Measurements from ENCODE around the gene MAT2B. TPM values are rescaled to one million over a fixed set of nuclear protein-coding genes. Genes with fewer than 3 reads are reported as not detected.

Gene MAT2B
- total and polyA plus RNA-seq, 9 of the 15 experiments (the other 6 are each of a cell fraction or from before 2014, with no cell fraction given), result 32.0 to 57.7 (median 43.6) TPM

DNA sequence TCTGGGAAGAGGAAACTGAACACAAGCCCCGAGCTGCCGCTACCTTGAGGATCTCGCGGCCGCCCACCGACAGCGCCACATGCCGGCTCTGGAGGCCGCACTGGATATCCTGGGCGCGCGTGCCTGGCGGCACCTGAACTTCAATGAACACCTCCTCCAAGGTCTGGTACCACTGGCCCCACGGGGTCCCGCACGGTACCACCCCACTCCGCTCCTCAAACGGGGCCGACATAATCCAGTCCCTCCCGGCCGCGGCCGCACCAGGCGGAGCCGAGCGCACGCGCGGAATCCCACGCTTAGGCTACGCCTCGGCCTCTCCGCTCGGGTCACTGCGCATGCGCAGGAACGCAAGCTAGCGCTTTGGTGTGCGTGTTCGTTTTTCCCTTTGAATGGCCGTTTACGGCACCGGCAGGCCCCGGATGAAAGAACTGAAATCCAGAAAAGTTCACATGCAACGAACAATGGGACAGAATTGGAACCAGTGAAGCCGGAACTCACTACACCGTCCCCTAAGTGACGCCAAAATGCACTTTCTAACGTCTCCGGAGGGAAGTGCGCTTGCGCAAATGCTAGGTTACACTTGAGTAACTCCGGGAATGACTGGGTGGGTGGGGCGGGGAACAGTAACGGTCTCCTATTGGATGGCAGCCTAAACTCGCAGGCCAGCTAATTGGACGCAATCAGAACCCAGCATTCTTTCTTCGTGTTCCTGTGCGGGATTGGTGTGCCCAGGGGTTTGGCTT is 45.4 kb upstream of the MAT2B start, which contains the start of gene NUDCD2 (continued):
- no peak for TF ChIP-seq RHOXF2B (CRISPR knock-in tag; conservative IDR thresholded peaks at IDR 0.05)
- TF ChIP-seq SRSF1 (IDR thresholded peaks at IDR 0.05; ENCODE audit: low read depth, low read length), result no peak
- TF ChIP-seq OTX1 (CRISPR knock-in tag; IDR thresholded peaks at IDR 0.05), result no peak
- TF ChIP-seq MIER1 (IDR thresholded peaks at IDR 0.05; ENCODE audit: low read depth), result 0 out of 2 replicates have a peak, but pooled peaks have one; percentile 52
- peak; percentile 26 for TF ChIP-seq RBM22 (IDR thresholded peaks at IDR 0.05; ENCODE audit: low read depth, low read length, poor library complexity, severe bottlenecking)

DNA sequence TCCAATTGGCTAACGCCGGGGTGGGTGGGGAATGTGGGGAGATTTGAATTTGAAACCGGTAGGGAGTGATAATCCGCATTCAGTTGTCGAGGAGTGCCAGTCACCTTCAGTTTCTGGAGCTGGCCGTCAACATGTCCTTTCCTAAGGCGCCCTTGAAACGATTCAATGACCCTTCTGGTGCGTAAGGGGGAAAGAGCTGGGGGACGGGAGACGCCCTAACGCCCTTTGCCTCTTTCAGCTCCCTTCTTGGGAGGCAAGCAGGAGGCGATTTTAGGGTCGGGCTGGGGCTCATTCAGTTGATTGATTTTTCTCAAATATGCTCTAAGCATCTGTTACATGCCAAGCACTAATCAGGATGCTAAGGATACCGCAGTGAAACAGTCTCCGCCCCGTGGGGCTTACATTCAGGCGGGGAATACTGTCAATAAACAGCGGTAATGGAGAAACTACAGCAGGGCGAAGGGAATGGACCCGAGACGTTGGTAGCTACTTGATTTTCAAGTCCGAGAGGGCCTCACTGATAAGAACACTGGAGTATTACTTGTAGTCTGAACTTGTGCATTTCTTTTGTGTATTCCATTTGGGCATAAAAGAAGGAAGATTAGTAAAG is 44.8 kb upstream of the MAT2B start, which contains the start of gene HMMR:
Gene HMMR (plus strand): TSS at position 71 of the 610 bp plus-strand sequence. CDS start 61 bp downstream, at position 132.
- Histone ChIP-seq H3K4me1 (replicated peaks in 1 of 2; ENCODE audit: control insufficient read depth in 2 of 2, insufficient read depth in 2 of 2, low read length in 2 of 2) (peaks cover 8 to 9% of the 10 kb centered on the region in 2 experiments; a peak in 4 of 5 replicates), H4K20me1 (replicated peaks; ENCODE audit: control insufficient read depth, insufficient read depth, low read length) (no peaks in the 10 kb centered on the region), H3K9me1 (ENCODE audit: control insufficient read depth, insufficient read depth, low read length) (no peaks in the 10 kb centered on the region), H2AFZ (ENCODE audit: low read depth, low read length) (peak within 1 kb of the TSS; percentile 99), H3K4me3 (peak within 1 kb of the TSS; percentile 70), H3K9ac (ENCODE audit: insufficient read depth in 1 of 2, low read depth in 2 of 2, low read length in 2 of 2) (peak within 1 kb of the TSS; percentile 98 to 99), H3K27me3 (ENCODE audit: control insufficient read depth in 2 of 2, insufficient read depth in 2 of 2, low read length in 2 of 2) (no peaks in the 10 kb centered on the region), H3K4me2 (ENCODE audit: insufficient read depth, low read length) (peak within 1 kb of the TSS; percentile 94), H3K36me3 (ENCODE audit: control insufficient read depth, insufficient read depth, low read length) (peaks cover 34% of the 10 kb centered on the region), H3K79me2 (ENCODE audit: control insufficient read depth, insufficient read depth, low read length) (peaks cover 88% of the 10 kb centered on the region), H3K27ac (ENCODE audit: extremely low read depth, low read depth, low read length) (peak within 1 kb of the TSS; percentile 100), H3K9me3 (replicated peaks; ENCODE audit: control insufficient read depth, insufficient read depth, low read depth, low read length) (no peaks in the 10 kb centered on the region)
- under 1% methylated on average over 17 of the region's 23 CpGs for WGBS (ENCODE audit: insufficient coverage, low coverage, missing lambda C conversion rate)
- intact Hi-C loops (cut with micrococcal nuclease), result loop anchor here (1.0 kb wide), 1 partner anchor 45 kb away; the partner anchor contains the start of gene MAT2B
- in situ Hi-C loops (cut with MboI), result no loop called here
- ChIA-PET POLR2A (interaction anchor here (0.6 to 6.9 kb wide), 17 partner anchors 10 to 900 kb away, joined by 3 to 126 read pairs (median 3); partner anchors contain the start of genes CCNG1 and MAT2B), CTCF (ENCODE audit: low intra/inter-chr PET ratio) (no interaction called here)
- ATAC-seq (peak; percentile 6), DNase-seq (ENCODE audit: extremely low read depth in 1 of 4, low spot score in 3 of 4) (peak in 1 of 4 experiments; percentile 51), FAIRE-seq (peak; percentile 35)
- TSS peak; percentile 92 for BruUV-seq (replicated peaks)
- TF ChIP-seq, protein P1, sequence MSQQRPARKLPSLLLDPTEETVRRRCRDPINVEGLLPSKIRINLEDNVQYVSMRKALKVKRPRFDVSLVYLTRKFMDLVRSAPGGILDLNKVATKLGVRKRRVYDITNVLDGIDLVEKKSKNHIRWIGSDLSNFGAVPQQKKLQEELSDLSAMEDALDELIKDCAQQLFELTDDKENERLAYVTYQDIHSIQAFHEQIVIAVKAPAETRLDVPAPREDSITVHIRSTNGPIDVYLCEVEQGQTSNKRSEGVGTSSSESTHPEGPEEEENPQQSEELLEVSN (IDR thresholded peaks at IDR 0.05; ENCODE audit: borderline replicate concordance in 1 of 2, extremely low read depth in 1 of 2, insufficient read depth in 1 of 2, insufficient read length in 1 of 2, low read depth in 1 of 2, low read length in 1 of 2, poor library complexity in 1 of 2, severe bottlenecking in 1 of 2), result peak in 1 of 2 experiments; percentile 20
- peak; percentile 69; the same call in 1 of the 2 replicates for TF ChIP-seq CC2D1A (IDR thresholded peaks at IDR 0.05)
- no peak for TF ChIP-seq SRSF9 (IDR thresholded peaks at IDR 0.05; ENCODE audit: borderline replicate concordance, low read depth, low read length)
- no peak for TF ChIP-seq TBL1XR1 (IDR thresholded peaks at IDR 0.05; ENCODE audit: low read length in 2 of 2)
- 0 out of 2 replicates have a peak, but pooled peaks have one; percentile 29 for TF ChIP-seq NBN (IDR thresholded peaks at IDR 0.05; ENCODE audit: low read depth)
- TF ChIP-seq CBFB (CRISPR knock-in tag; IDR thresholded peaks at IDR 0.05), result 0 out of 2 replicates have a peak, but pooled peaks have one; percentile 22
- no peak for TF ChIP-seq KDM1A (IDR thresholded peaks at IDR 0.05)
- TF ChIP-seq ZBTB1 (CRISPR knock-in tag; IDR thresholded peaks at IDR 0.05; ENCODE audit: borderline replicate concordance, low read depth), result 0 out of 2 replicates have a peak, but pooled peaks have one; percentile 35
- TF ChIP-seq CEBPG (CRISPR knock-in tag; IDR thresholded peaks at IDR 0.05), result no peak
- 0 out of 4 replicates have a peak, but pooled peaks of 1 of the 2 experiments have one; percentile 10 for TF ChIP-seq CEBPG (tag; conservative IDR thresholded peaks at IDR 0.05 in 1 of 2, IDR thresholded peaks at IDR 0.05 in 1 of 2)
- no peak; the same call in 1 of the 2 replicates for TF ChIP-seq CREB1 (IDR thresholded peaks at IDR 0.05)
- 0 out of 2 replicates have a peak, but pooled peaks have one; percentile 23 for TF ChIP-seq CREB1 (CRISPR knock-in tag; IDR thresholded peaks at IDR 0.05)
- no peak for TF ChIP-seq GATA2 (CRISPR knock-in tag; IDR thresholded peaks at IDR 0.05)
- TF ChIP-seq HNRNPL (IDR thresholded peaks at IDR 0.05; ENCODE audit: low read depth, low read length), result no peak

Measured in K562 (cell line).